Thyroid gland (tissue), 4 donors: ENCODE measurements around the gene BRAP. TPM values are rescaled to one million over a fixed set of nuclear protein-coding genes. Genes with fewer than 3 reads are reported as not detected.
"Not testable (repeated sequence)": the region's sequence is repeated elsewhere in the genome, so short reads cannot be mapped to it uniquely, and the experiment has no call there.

Source experiments
- DNase-seq, 2 donors: peaks; one replicate each; pipeline ENCODE4 v3.0.0-alpha.2; 2019
- H3K27ac ChIP-seq, 3 donors: fragments of 200-600 bp; sonication (generic); 1 replicate in 2 of 3; 2 replicates in 1 of 3; pipeline ENCODE4 v1.5.1; 2016 to 2019; ENCODE audit warnings: mild to moderate bottlenecking in 1 of 3, moderate library complexity in 1 of 3
- H3K27me3 ChIP-seq: fragments of 200-600 bp; sonication (generic); one replicate; pipeline ENCODE4 v1.5.1; 2019
- H3K36me3 ChIP-seq, 2 donors: fragments of 200-600 bp; sonication (generic); one replicate each; pipeline ENCODE4 v1.5.1; 2016 to 2019
- H3K4me1 ChIP-seq, 2 donors: fragments of 200-600 bp; sonication (generic); one replicate each; pipeline ENCODE4 v1.5.1; 2017 to 2019
- H3K4me3 ChIP-seq, 3 donors: fragments of 200-600 bp; sonication (generic); replicated peaks in 1 of 3; 1 replicate in 2 of 3; 2 replicates in 1 of 3; pipeline ENCODE4 v1.5.1; 2016; ENCODE audit warnings: mild to moderate bottlenecking in 1 of 3
- H3K9me3 ChIP-seq: fragments of 200-600 bp; sonication (generic); one replicate; pipeline ENCODE4 v1.5.1; 2017
- CTCF ChIP-seq, 6 experiments: fragments of 200-600 bp in 3 of 6; fragments of 450-650 bp in 3 of 6; sonication (generic) in 3 of 6; IDR thresholded peaks; one replicate each; pipeline ENCODE4 v1.5.1; 2016 to 2019; ENCODE audit warnings: antibody characterized with exemption in 6 of 6, mild to moderate bottlenecking in 2 of 6, inconsistent platforms in 1 of 6, moderate library complexity in 1 of 6
- POLR2A ChIP-seq, 2 donors: fragments of 450-650 bp; IDR thresholded peaks; one replicate each; pipeline ENCODE4 v1.6.1; 2017; ENCODE audit warnings: antibody characterized with exemption in 2 of 2, mild to moderate bottlenecking in 2 of 2, moderate library complexity in 1 of 2
- WGBS, 2 donors: methylation state at CpG; one replicate each; pipeline ENCODE4 v1.1.5; 2017; 5-methylcytosine and 5-hydroxymethylcytosine counted together
- intact Hi-C: fragments of 100-400 bp; cut with DNase I; formaldehyde crosslinking; loops from one replicate; pipeline ENCODE4 v1.15.1; 2023
- total RNA-seq, 4 donors: library from RNA; depleted of rRNA; stranded (reverse); fragments of >200 nt; gene quantifications; one replicate each; pipeline ENCODE4 v1.2.3, GENCODE V29; 2016

BRAP gene
- total RNA-seq, 4 donors from 2014 or later: 18.4 to 23.5 (median 21.9) TPM

- DNase-seq: no peak
- TF ChIP-seq CTCF (IDR thresholded peaks at IDR 0.05) (no peak), POLR2A (IDR thresholded peaks at IDR 0.05) (no peak)
- intact Hi-C loops: no loop called here
- Histone ChIP-seq H3K27me3 (no peaks in the 10 kb centered on the region), H3K9me3 (no peaks in the 10 kb centered on the region), H3K4me3 (no peak overlapping the region), H3K27ac (no peak overlapping the region), H3K4me1 (no peaks in the 10 kb centered on the region), H3K36me3 (no peaks in the 10 kb centered on the region)
- WGBS, 2 donors: 80 to 88% methylated on average over 3 of the region's 3 CpGs
Measured at GRCh38 chr12:111607239-111607638, 78.5 kb downstream of the BRAP start.

- Histone ChIP-seq H3K4me1 (no peaks in the 10 kb centered on the region), H3K27ac (no peak overlapping the region), H3K4me3 (no peak overlapping the region), H3K9me3 (no peaks in the 10 kb centered on the region), H3K27me3 (no peaks in the 10 kb centered on the region), H3K36me3 (no peaks in the 10 kb centered on the region)
- WGBS, 2 donors: 76 to 81% methylated on average over 3 of the region's 3 CpGs
- DNase-seq: no peak
- TF ChIP-seq CTCF (IDR thresholded peaks at IDR 0.05) (no peak), POLR2A (IDR thresholded peaks at IDR 0.05) (no peak)
- intact Hi-C loops: no loop called here
Measured at GRCh38 chr12:111606767-111607230, 79.0 kb downstream of the BRAP start.

GRCh38 chr12:111605911-111606766, 79.6 kb downstream of the BRAP start:
- H3K9me3 ChIP-seq: no peaks in the 10 kb centered on the region
- H3K27ac ChIP-seq: no peak overlapping the region
- H3K36me3 ChIP-seq: no peaks in the 10 kb centered on the region
- no peaks in the 10 kb centered on the region for H3K27me3 ChIP-seq
- WGBS, 2 donors: 84 to 87% methylated on average over 7 of the region's 7 CpGs
- DNase-seq: no peak
- no peak overlapping the region for H3K4me3 ChIP-seq
- intact Hi-C loops: no loop called here
- TF ChIP-seq POLR2A (IDR thresholded peaks at IDR 0.05) (no peak), CTCF (IDR thresholded peaks at IDR 0.05) (no peak)
- H3K4me1 ChIP-seq: no peaks in the 10 kb centered on the region

GRCh38 chr12:111602857-111603256, 82.9 kb downstream of the BRAP start:
- H3K9me3 ChIP-seq, H3K4me1 ChIP-seq, intact Hi-C loops, H3K27ac ChIP-seq, H3K36me3 ChIP-seq, H3K27me3 ChIP-seq, H3K4me3 ChIP-seq, DNase-seq: not testable (repeated sequence)
- 94% methylated on average over 11 of the region's 11 CpGs for WGBS, 2 donors

- Histone ChIP-seq H3K27ac (no peak overlapping the region), H3K36me3 (no peaks in the 10 kb centered on the region), H3K9me3 (no peaks in the 10 kb centered on the region), H3K27me3 (no peaks in the 10 kb centered on the region), H3K4me3 (no peak overlapping the region), H3K4me1 (peaks cover 2 to 6% of the 10 kb centered on the region in 2 donors)
- no peak for DNase-seq
- TF ChIP-seq POLR2A (IDR thresholded peaks at IDR 0.05): no peak
- no peak for TF ChIP-seq CTCF (IDR thresholded peaks at IDR 0.05)
- intact Hi-C loops: no loop called here
- WGBS, 2 donors: 97 to 100% methylated on average over 2 of the region's 2 CpGs
Measured at GRCh38 chr12:111602348-111602747, 83.4 kb downstream of the BRAP start.

- intact Hi-C loops, H3K36me3 ChIP-seq, H3K27ac ChIP-seq, H3K27me3 ChIP-seq, DNase-seq, H3K9me3 ChIP-seq, H3K4me3 ChIP-seq: not testable (repeated sequence)
- H3K4me1 ChIP-seq: peaks cover 10 to 15% of the 10 kb centered on the region in 2 donors
- 97 to 98% methylated on average over 12 of the region's 12 CpGs for WGBS, 2 donors
Measured at GRCh38 chr12:111600986-111601385, 84.8 kb downstream of the BRAP start.
